Activated T-helper 2 cell treated with anti-CD3 and anti-CD28 coated beads, Interferon-gamma antibody, Interleukin-2, Interleukin-4, amounts not matched to agents 10 μg/mL and 5 μg/mL and 100 μg/mL, durations not matched to agents 14 hours and 24 hours and 36 hours (primary cell): Measurements from ENCODE around the gene PIGM. TPM values are rescaled to one million over a fixed set of nuclear protein-coding genes. Genes with fewer than 3 reads are reported as not detected.

Experiments used
- DNase-seq: peaks from one replicate; pipeline ENCODE4 v3.0.0; 2021; ENCODE audit warnings: low spot score
- H3K27ac Mint-ChIP-seq: one replicate; pipeline ENCODE4 v1.8.0; 2021; ENCODE audit warnings: mixed read lengths
- H3K27me3 Mint-ChIP-seq: one replicate; pipeline ENCODE4 v1.8.0; 2021; ENCODE audit warnings: low read depth, mixed read lengths
- H3K36me3 Mint-ChIP-seq: one replicate; pipeline ENCODE4 v1.8.0; 2021; ENCODE audit warnings: low read depth, mixed read lengths
- H3K4me1 Mint-ChIP-seq: one replicate; pipeline ENCODE4 v1.8.0; 2021; ENCODE audit warnings: low read depth, mixed read lengths
- H3K4me3 Mint-ChIP-seq: one replicate; pipeline ENCODE4 v1.8.0; 2021; ENCODE audit warnings: low read depth, mild to moderate bottlenecking, moderate library complexity, mixed read lengths
- H3K9me3 Mint-ChIP-seq: one replicate; pipeline ENCODE4 v1.8.0; 2021; ENCODE audit warnings: mixed read lengths
- intact Hi-C: fragments of 100-400 bp; cut with micrococcal nuclease; formaldehyde crosslinking; loops from one replicate; pipeline ENCODE4 v1.15.1; 2023
- total RNA-seq: library from RNA; stranded (reverse); gene quantifications from 2 replicates; pipeline ENCODE4 v1.2.3, GENCODE V29; 2022

The PIGM gene
- total RNA-seq, 1 donor from 2014 or later, result 7.1 TPM

GRCh38 chr1:160069460-160070231, 37.9 kb upstream of the PIGM start, which contains the start of gene KCNJ10:
Gene KCNJ10 (minus strand): TSS chr1:160070160. CDS start chr1:160042532, 27,628 bp downstream.
- Mint-ChIP-seq H3K4me3 (peak within 1 kb of the TSS; percentile 77), H3K27ac (no peak within 1 kb of the TSS), H3K4me1 (peaks cover 18% of the 10 kb centered on the region), H3K27me3 (peaks cover 36% of the 10 kb centered on the region), H3K36me3 (no peaks in the 10 kb centered on the region), H3K9me3 (no peaks in the 10 kb centered on the region)
- intact Hi-C loops, result loop anchor here (1.0 to 5.0 kb wide), 2 partner anchors 9 to 37 kb away; partner anchors contain the start of gene PIGM
- no peak for DNase-seq

DNA sequence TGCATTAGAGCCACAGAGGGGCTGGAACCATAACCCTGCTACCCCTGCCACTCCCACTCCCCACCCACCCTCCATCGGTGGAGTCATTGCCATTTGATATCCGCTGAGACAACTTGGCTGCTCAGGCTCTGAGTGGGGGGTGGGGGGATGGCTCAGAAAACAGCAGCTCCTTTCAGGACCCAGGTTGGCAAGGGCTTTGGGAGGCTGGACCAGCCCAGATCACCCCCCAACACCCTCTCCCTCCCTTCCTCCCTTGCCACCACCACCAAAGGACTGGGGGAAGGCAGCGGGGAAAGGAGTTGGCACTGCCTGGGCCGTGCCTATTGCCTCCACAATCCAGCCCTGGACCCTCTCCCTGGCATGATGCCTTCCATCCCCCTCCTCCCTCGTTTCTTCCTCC, 36.4 kb upstream of the PIGM start:
- no peak overlapping the region for H3K4me3 Mint-ChIP-seq
- H3K27me3 Mint-ChIP-seq, result peaks cover 36% of the 10 kb centered on the region

GRCh38 chr1:160066829-160067745, 35.3 kb upstream of the PIGM start:
- intact Hi-C loops, result no loop called here
- H3K27me3 Mint-ChIP-seq, result peaks cover 36% of the 10 kb centered on the region
- peaks cover 17% of the 10 kb centered on the region for H3K4me1 Mint-ChIP-seq
- H3K9me3 Mint-ChIP-seq, result no peaks in the 10 kb centered on the region
- no peak for DNase-seq
- H3K36me3 Mint-ChIP-seq, result no peaks in the 10 kb centered on the region
- no peak overlapping the region for H3K4me3 Mint-ChIP-seq
- no peak overlapping the region for H3K27ac Mint-ChIP-seq

More for the DNA sequence above, 36.4 kb upstream of the PIGM start:
- intact Hi-C loops, result no loop called here
- no peak for DNase-seq
- Mint-ChIP-seq H3K27ac (no peak overlapping the region), H3K4me1 (peaks cover 18% of the 10 kb centered on the region), H3K9me3 (no peaks in the 10 kb centered on the region), H3K36me3 (no peaks in the 10 kb centered on the region)

- no peak for DNase-seq
- no peak overlapping the region for H3K27ac Mint-ChIP-seq
- no peaks in the 10 kb centered on the region for H3K36me3 Mint-ChIP-seq
- no peaks in the 10 kb centered on the region for H3K9me3 Mint-ChIP-seq
- peaks cover 32% of the 10 kb centered on the region for H3K27me3 Mint-ChIP-seq
- intact Hi-C loops, result no loop called here
- H3K4me1 Mint-ChIP-seq, result peaks cover 2% of the 10 kb centered on the region
- H3K4me3 Mint-ChIP-seq, result no peak overlapping the region
Measured at GRCh38 chr1:160064746-160065145, 33.0 kb upstream of the PIGM start.

DNA sequence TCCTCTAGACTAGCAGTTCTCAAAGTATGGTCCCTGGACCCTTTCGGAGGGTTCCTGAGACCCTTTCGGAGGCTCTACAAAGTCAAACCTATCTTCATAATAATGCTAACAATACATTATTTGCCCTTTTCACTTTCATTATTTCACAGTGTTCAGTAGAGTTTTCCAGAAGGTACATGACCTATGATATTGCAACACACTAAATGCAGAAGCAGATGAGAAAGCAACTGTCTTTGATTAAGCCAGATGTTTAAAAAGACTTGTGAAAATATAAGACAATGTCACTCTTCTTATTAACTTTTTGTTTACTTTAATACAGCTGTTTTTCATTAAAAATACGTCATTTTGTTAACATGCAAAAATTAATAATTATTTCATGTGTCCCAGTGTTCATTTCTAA, 32.4 kb upstream of the PIGM start:
- DNase-seq, result no peak
- Mint-ChIP-seq H3K4me1 (no peaks in the 10 kb centered on the region), H3K27me3 (peaks cover 32% of the 10 kb centered on the region), H3K36me3 (no peaks in the 10 kb centered on the region), H3K9me3 (no peaks in the 10 kb centered on the region), H3K27ac (no peak overlapping the region), H3K4me3 (no peak overlapping the region)
- intact Hi-C loops, result no loop called here

DNA sequence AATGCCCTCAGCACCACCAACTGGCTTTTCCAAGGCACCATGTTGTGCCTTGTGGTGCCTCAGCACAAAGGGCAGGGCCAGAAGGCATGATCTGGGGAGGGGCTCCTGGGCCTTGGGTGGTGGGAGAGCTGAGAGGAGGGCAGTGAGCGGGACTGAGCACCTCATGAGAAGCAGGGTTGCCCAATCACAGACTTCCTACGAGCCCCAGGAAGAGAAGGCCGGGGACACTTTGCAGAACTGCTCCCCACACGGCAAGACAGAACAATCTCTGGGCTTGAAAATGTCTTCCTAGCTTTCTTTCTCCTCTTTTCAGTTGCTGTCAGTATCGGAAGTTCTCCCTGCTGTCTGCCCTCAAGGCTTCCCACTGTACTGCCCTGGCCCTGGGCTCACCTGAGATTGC, 31.4 kb upstream of the PIGM start:
- no peaks in the 10 kb centered on the region for H3K36me3 Mint-ChIP-seq
- H3K4me1 Mint-ChIP-seq, result no peaks in the 10 kb centered on the region
- no peak overlapping the region for H3K27ac Mint-ChIP-seq
- no peak for DNase-seq
- H3K27me3 Mint-ChIP-seq, result peaks cover 27% of the 10 kb centered on the region
- H3K4me3 Mint-ChIP-seq, result no peak overlapping the region
- H3K9me3 Mint-ChIP-seq, result no peaks in the 10 kb centered on the region
- intact Hi-C loops, result no loop called here

- Mint-ChIP-seq H3K36me3 (no peaks in the 10 kb centered on the region), H3K4me3 (no peak overlapping the region), H3K27me3 (peaks cover 28% of the 10 kb centered on the region), H3K4me1 (no peaks in the 10 kb centered on the region), H3K9me3 (no peaks in the 10 kb centered on the region), H3K27ac (no peak overlapping the region)
- intact Hi-C loops, result no loop called here
- DNase-seq, result no peak
Measured at GRCh38 chr1:160062230-160062532, 30.4 kb upstream of the PIGM start.

DNA sequence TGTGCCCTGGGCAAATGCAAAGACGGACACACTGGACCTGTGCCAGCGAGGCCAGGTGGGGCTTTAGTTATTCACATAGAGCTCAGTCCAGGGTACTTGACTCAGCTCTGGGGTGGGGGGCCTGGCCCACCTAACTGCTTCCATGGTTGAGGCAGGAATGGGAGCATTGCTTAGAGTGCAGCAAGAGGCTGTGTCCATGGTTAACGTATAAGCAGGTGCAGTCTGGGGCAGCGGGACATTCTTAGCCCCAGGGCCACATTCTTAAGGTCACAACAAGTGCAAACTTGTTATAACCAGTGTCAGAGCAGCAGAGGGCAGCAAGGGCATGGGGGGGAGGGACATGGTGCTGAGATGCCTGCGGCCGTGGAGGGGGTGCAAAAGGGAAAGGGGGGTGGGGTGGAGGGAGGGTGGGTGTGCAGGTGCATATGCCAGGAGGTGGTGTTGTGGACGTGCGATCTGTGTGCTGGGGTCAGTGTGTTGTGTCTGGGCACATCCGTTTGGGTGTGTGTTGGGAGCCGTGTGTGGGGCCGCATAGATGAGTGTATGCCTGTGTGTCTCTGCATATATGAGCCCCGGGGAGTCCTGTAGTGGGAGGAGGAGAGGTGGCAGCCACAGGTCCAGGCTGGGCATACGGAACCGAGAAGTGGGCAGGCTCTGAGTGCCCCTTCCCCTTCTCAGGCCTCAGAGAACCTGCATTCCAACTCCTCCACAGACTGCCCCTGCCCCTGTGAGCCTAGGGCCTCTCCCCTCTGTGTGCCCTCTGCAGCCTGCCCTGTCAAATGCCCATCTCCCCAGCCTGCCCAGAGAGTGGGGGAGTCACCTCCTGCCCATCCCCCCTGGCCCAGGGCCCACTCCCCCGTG, 29.8 kb upstream of the PIGM start:
- no peak overlapping the region for H3K27ac Mint-ChIP-seq
- no peaks in the 10 kb centered on the region for H3K9me3 Mint-ChIP-seq
- H3K4me3 Mint-ChIP-seq, result no peak overlapping the region
- DNase-seq, result no peak
- H3K27me3 Mint-ChIP-seq, result peaks cover 28% of the 10 kb centered on the region
- no peaks in the 10 kb centered on the region for H3K4me1 Mint-ChIP-seq
- intact Hi-C loops, result no loop called here
- H3K36me3 Mint-ChIP-seq, result no peaks in the 10 kb centered on the region

- H3K36me3 Mint-ChIP-seq, result no peaks in the 10 kb centered on the region
- intact Hi-C loops, result no loop called here
- H3K4me1 Mint-ChIP-seq, result no peaks in the 10 kb centered on the region
- no peak overlapping the region for H3K27ac Mint-ChIP-seq
- H3K27me3 Mint-ChIP-seq, result peaks cover 36% of the 10 kb centered on the region
- no peak for DNase-seq
- H3K4me3 Mint-ChIP-seq, result no peak overlapping the region
- no peaks in the 10 kb centered on the region for H3K9me3 Mint-ChIP-seq
Measured at GRCh38 chr1:160058087-160058486, 26.3 kb upstream of the PIGM start.

GRCh38 chr1:160056648-160057169, 24.9 kb upstream of the PIGM start:
- intact Hi-C loops, result no loop called here
- H3K4me1 Mint-ChIP-seq, result no peaks in the 10 kb centered on the region
- no peaks in the 10 kb centered on the region for H3K36me3 Mint-ChIP-seq
- H3K27me3 Mint-ChIP-seq, result peaks cover 44% of the 10 kb centered on the region
- no peaks in the 10 kb centered on the region for H3K9me3 Mint-ChIP-seq
- DNase-seq, result no peak
- no peak overlapping the region for H3K27ac Mint-ChIP-seq
- H3K4me3 Mint-ChIP-seq, result no peak overlapping the region

DNA sequence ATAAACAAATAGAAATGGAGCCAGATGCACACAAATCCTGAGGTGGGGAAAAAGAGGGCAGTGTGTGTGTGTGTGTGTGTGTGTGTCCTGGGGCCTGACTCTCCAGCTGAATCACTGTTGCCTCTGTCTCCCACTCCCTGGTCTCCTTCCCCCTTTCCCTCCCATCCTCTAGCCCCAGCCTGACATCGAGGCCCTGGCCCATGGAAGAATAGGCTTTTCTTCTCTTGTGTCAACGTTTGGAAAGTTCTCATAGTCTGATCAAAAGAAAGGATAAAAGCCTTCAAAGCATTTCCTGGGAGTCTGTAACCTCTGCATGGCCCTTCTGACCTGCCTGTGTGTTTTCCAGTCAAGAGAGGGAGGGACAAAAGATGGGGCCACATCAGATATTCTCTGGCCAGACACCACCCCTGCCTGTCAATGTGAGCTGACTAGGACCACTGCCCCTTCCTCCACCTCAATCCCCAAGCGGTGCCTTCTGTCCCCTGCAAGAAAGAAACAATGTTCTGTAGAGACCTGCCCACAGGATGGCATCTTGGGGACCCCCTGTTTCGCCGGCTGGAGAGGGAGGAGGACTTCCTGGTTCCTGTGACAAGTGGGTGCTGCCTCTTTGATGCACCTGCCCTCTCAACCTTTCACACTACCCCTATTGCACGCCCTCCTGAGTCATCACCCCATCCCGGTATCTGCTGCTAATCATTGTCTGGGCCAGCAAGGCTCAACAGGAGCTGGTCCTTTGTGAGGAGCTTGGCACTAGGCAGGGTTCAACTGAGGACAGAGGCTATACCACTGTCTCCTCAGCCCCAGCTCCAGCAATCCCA, 22.0 kb upstream of the PIGM start:
- Mint-ChIP-seq H3K27me3 (peaks cover 40% of the 10 kb centered on the region), H3K4me1 (no peaks in the 10 kb centered on the region), H3K4me3 (no peak overlapping the region), H3K36me3 (no peaks in the 10 kb centered on the region), H3K27ac (no peak overlapping the region), H3K9me3 (no peaks in the 10 kb centered on the region)
- DNase-seq, result no peak
- intact Hi-C loops, result no loop called here

DNA sequence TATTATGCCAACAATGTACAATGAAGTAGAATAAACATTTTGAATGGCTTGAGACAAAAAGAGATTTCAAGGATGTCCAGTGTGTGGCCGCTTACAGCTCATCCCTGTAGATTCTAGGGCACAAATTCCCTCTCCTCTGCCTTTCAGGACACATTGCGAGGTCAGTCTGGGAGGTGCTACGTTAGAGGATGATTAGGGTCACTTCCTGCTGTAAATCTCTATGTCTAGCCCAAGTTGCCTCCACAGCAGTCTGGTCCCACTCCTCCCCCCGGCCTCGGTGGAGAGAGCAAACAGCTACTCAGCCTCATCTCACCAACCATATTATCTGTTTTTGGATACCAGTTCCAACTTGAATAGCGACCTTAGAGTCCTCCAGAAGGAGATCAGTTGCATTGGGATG, 21.1 kb upstream of the PIGM start:
- H3K9me3 Mint-ChIP-seq, result no peaks in the 10 kb centered on the region
- no peak overlapping the region for H3K27ac Mint-ChIP-seq
- H3K36me3 Mint-ChIP-seq, result no peaks in the 10 kb centered on the region
- H3K4me3 Mint-ChIP-seq, result no peak overlapping the region
- intact Hi-C loops, result no loop called here
- peaks cover 38% of the 10 kb centered on the region for H3K27me3 Mint-ChIP-seq
- H3K4me1 Mint-ChIP-seq, result no peaks in the 10 kb centered on the region
- DNase-seq, result no peak
